ENCODE results near the gene TNS3. TPM values are rescaled to one million over a fixed set of nuclear protein-coding genes. Genes with fewer than 3 reads are reported as not detected.

TNS3 gene
- total and polyA plus RNA-seq, 10 of the 15 experiments (the other 5 are each of a cell fraction or from before 2014, with no cell fraction given) = 0.27 to 2.7 (median 0.79) TPM

- Histone ChIP-seq H3K9ac (ENCODE audit: control insufficient read depth, insufficient read depth, low read length) (no peak overlapping the region), H3K9me3 (replicated peaks; ENCODE audit: control insufficient read depth, insufficient read depth, low read length) (no peaks in the 10 kb centered on the region), H3K27ac (ENCODE audit: control insufficient read depth, insufficient read depth) (no peak overlapping the region), H3K4me3 (no peak overlapping the region), H3K4me2 (ENCODE audit: control insufficient read depth, insufficient read depth) (no peak overlapping the region), H4K20me1 (ENCODE audit: control insufficient read depth, insufficient read depth) (no peaks in the 10 kb centered on the region), H3K79me2 (ENCODE audit: control insufficient read depth, insufficient read depth, low read length) (no peaks in the 10 kb centered on the region), H2AFZ (ENCODE audit: control insufficient read depth, low read depth, low read length) (no peak overlapping the region), H3K36me3 (ENCODE audit: control insufficient read depth in 2 of 2, insufficient read depth in 2 of 2, low read length in 1 of 2) (no peaks in the 10 kb centered on the region), H3K27me3 (replicated peaks in 1 of 2; ENCODE audit: control insufficient read depth in 2 of 2, insufficient read depth in 2 of 2, low read length in 1 of 2) (no peaks in the 10 kb centered on the region; a peak in 1 of 4 replicates), H3K4me1 (ENCODE audit: control insufficient read depth, insufficient read depth, low read length) (peaks cover 9% of the 10 kb centered on the region)
- ChIA-PET POLR2A (no interaction called here), SMC1A (ENCODE audit: uncharacterized antibody, unreplicated experiment) (interaction anchor here (0.8 to 1.5 kb wide), 3 partner anchors 18 to 545 kb away, joined by 3 to 4 read pairs (median 3); no protein-coding TSS in a partner anchor), CTCF (interaction anchor here (1.1 to 1.4 kb wide), 2 partner anchors 9 to 39 kb away, joined by 3 to 4 read pairs; no protein-coding TSS in a partner anchor), RAD21 (ENCODE audit: unreplicated experiment) (interaction anchor here (1.7 kb wide), 1 partner anchor 532 kb away, joined by 4 read pairs; no protein-coding TSS in a partner anchor)
- ATAC-seq (peak; percentile 86), FAIRE-seq (no peak), DNase-seq (ENCODE audit: low read depth, low spot score) (peak; percentile 46)
- intact Hi-C loops (cut with micrococcal nuclease; ENCODE audit: unreplicated experiment) (no loop called here), in situ Hi-C loops (cut with MboI) (no loop called here)
- 1% methylated on average over 6 of the region's 6 CpGs for WGBS (ENCODE audit: insufficient coverage, insufficient replicate concordance, low lambda C conversion rate, missing lambda C conversion rate)
- no TSS peak for BruUV-seq (replicated peaks)
- TF ChIP-seq IKZF2 (IDR thresholded peaks at IDR 0.05) (peak; percentile 66 to 76), PKNOX1 (IDR thresholded peaks at IDR 0.05) (peak; percentile 79), USF2 (IDR thresholded peaks at IDR 0.05; ENCODE audit: borderline replicate concordance, low read depth, low read length) (no peak), ATF7 (IDR thresholded peaks at IDR 0.05; ENCODE audit: low read depth) (peak; percentile 16; the same call in 1 of the 2 replicates), PBX3 (IDR thresholded peaks at IDR 0.05; ENCODE audit: insufficient replicate concordance, low read depth, low read length) (peak; percentile 73), BCL11A (IDR thresholded peaks at IDR 0.05; ENCODE audit: low read depth, low read length) (peak; percentile 74), EP300 (IDR thresholded peaks at IDR 0.05; ENCODE audit: borderline replicate concordance in 1 of 2, control insufficient read depth in 1 of 2, low read depth in 2 of 2, low read length in 2 of 2) (peak; percentile 54 to 73; a peak in 3 of 4 replicates), HDAC6 (IDR thresholded peaks at IDR 0.05; ENCODE audit: unreplicated experiment) (no peak), IKZF1 (conservative IDR thresholded peaks at IDR 0.05) (peak; percentile 85), ATF2 (IDR thresholded peaks at IDR 0.05; ENCODE audit: low read length) (0 out of 2 replicates have a peak, but pooled peaks have one; percentile 30), MYB (IDR thresholded peaks at IDR 0.05; ENCODE audit: borderline replicate concordance, low read depth, low read length) (peak; percentile 27; the same call in 1 of the 2 replicates), RUNX3 (IDR thresholded peaks at IDR 0.05; ENCODE audit: low read length) (peak; percentile 47), GATAD2B (conservative IDR thresholded peaks at IDR 0.05; ENCODE audit: low read depth) (peak; percentile 69; the same call in 1 of the 2 replicates), ZNF592 (IDR thresholded peaks at IDR 0.05) (no peak), MXI1 (IDR thresholded peaks at IDR 0.05; ENCODE audit: low read depth, low read length) (no peak)
Measured at GRCh38 chr7:47227762-47228177, 354.1 kb downstream of the TNS3 start.

Data from GM12878 (cell line).